A673 (cell line): ENCODE data around the gene PCOLCE2. TPM values are rescaled to one million over a fixed set of nuclear protein-coding genes. Genes with fewer than 3 reads are reported as not detected.

ENCODE experiments used
- BruUV-seq: library from RNA; stranded (reverse); fragments of 400-500 nt; replicated peaks from 2 replicates; lab custom pipeline; 2021; lab: Mats Ljungman, UMichigan
- CTCF ChIA-PET: fragments of 300-600 bp; sonication (Branson Sonifier 250); formaldehyde crosslinking; loops from one replicate; lab custom pipeline; 2022; ENCODE audit warnings: antibody characterized with exemption; lab: Charles Lee
- POLR2A ChIA-PET: fragments of 300-600 bp; sonication (Branson Sonifier 250); formaldehyde crosslinking; loops from one replicate; lab custom pipeline; 2022; ENCODE audit warnings: antibody characterized with exemption; ENCODE audit not compliant: low non-redundant PET; lab: Charles Lee
- DNase-seq: peaks from one replicate; pipeline ENCODE4 v3.0.0-alpha.2; 2015; ENCODE audit warnings: low spot score
- H3K27ac ChIP-seq: fragments of 200-600 bp; sonication (generic); 2 replicates; pipeline ENCODE4 v1.5.1; 2016; ENCODE audit warnings: mixed run types, low read depth, mild to moderate bottlenecking, mixed read lengths, antibody characterized with exemption, low read length; ENCODE audit not compliant: poor library complexity, severe bottlenecking
- H3K27me3 ChIP-seq: fragments of 200-600 bp; sonication (generic); replicated peaks from 2 replicates; pipeline ENCODE4 v1.6.1; 2017; ENCODE audit warnings: mixed run types, low read depth, mild to moderate bottlenecking, mixed read lengths, antibody characterized with exemption, low read length; ENCODE audit not compliant: insufficient read depth, poor library complexity
- H3K36me3 ChIP-seq: fragments of 200-600 bp; sonication (generic); 2 replicates; pipeline ENCODE4 v1.6.1; 2016; ENCODE audit warnings: mixed run types, mild to moderate bottlenecking, mixed read lengths, antibody characterized with exemption, low read length; ENCODE audit not compliant: insufficient read depth, poor library complexity, severe bottlenecking
- H3K4me1 ChIP-seq: fragments of 200-600 bp; sonication (generic); 2 replicates; pipeline ENCODE4 v1.6.1; 2017; ENCODE audit warnings: mixed run types, mild to moderate bottlenecking, mixed read lengths, antibody characterized with exemption, low read length; ENCODE audit not compliant: insufficient read depth, poor library complexity, severe bottlenecking
- H3K4me3 ChIP-seq: fragments of 200-600 bp; sonication (generic); 2 replicates; pipeline ENCODE4 v1.5.1; 2016; ENCODE audit warnings: low read depth, mixed run types, mild to moderate bottlenecking, mixed read lengths, low read length; ENCODE audit not compliant: poor library complexity, severe bottlenecking
- H3K9me3 ChIP-seq: fragments of 200-600 bp; sonication (generic); 2 replicates; pipeline ENCODE4 v1.6.1; 2016; ENCODE audit warnings: mixed run types, low read depth, mild to moderate bottlenecking, mixed read lengths, antibody characterized with exemption, low read length; ENCODE audit not compliant: poor library complexity, severe bottlenecking
- CTCF ChIP-seq: fragments of 300-800, 200-600 bp; sonication (generic); conservative IDR thresholded peaks from 2 replicates; pipeline ENCODE4 v1.5.1; 2017; ENCODE audit warnings: low read depth, mild to moderate bottlenecking, antibody characterized with exemption, low read length, moderate library complexity, mixed read lengths
- EZH2 ChIP-seq: fragments of 200-600 bp; sonication (generic); IDR thresholded peaks from 2 replicates; pipeline ENCODE4 v1.6.1; 2017; ENCODE audit warnings: borderline replicate concordance, low read depth, mild to moderate bottlenecking, mixed read lengths, antibody characterized with exemption, low read length; ENCODE audit not compliant: poor library complexity, severe bottlenecking
- intact Hi-C: fragments of 100-400 bp; cut with micrococcal nuclease; formaldehyde crosslinking; loops from one replicate; pipeline ENCODE4 v1.10.0; 2022; ENCODE audit not compliant: unreplicated experiment
- total RNA-seq: library from RNA; stranded (reverse); gene quantifications from 2 replicates; pipeline ENCODE4 v1.2.3, GENCODE V29; 2021

Gene PCOLCE2
- total RNA-seq, 1 experiment from 2014 or later = 6.4 TPM

- ChIA-PET POLR2A (no interaction called here), CTCF (no interaction called here)
- no TSS peak for BruUV-seq
- H3K36me3 ChIP-seq = no peaks in the 10 kb centered on the region
- H3K4me1 ChIP-seq = no peaks in the 10 kb centered on the region
- DNase-seq = no peak
- no peak for TF ChIP-seq EZH2
- no peak for TF ChIP-seq CTCF
- no peaks in the 10 kb centered on the region for H3K27me3 ChIP-seq
- no peaks in the 10 kb centered on the region for H3K9me3 ChIP-seq
- intact Hi-C loops = no loop called here
- H3K27ac ChIP-seq = no peak overlapping the region
- H3K4me3 ChIP-seq = no peak overlapping the region
Measured at GRCh38 chr3:142929890-142930289, 41.0 kb upstream of the PCOLCE2 start.

GRCh38 chr3:142929109-142929508, 40.2 kb upstream of the PCOLCE2 start:
- intact Hi-C loops = no loop called here
- DNase-seq = peak; percentile 38
- Histone ChIP-seq H3K9me3 (no peaks in the 10 kb centered on the region), H3K4me3 (no peak overlapping the region), H3K27me3 (no peaks in the 10 kb centered on the region), H3K27ac (no peak overlapping the region), H3K36me3 (no peaks in the 10 kb centered on the region), H3K4me1 (no peaks in the 10 kb centered on the region)
- TF ChIP-seq EZH2 (no peak), CTCF (peak; percentile 50; the same call in 1 of the 2 replicates)
- BruUV-seq = no TSS peak
- ChIA-PET POLR2A (no interaction called here), CTCF (no interaction called here)

- Histone ChIP-seq H3K4me1 (no peaks in the 10 kb centered on the region), H3K4me3 (no peak overlapping the region), H3K36me3 (no peaks in the 10 kb centered on the region), H3K27ac (no peak overlapping the region), H3K27me3 (no peaks in the 10 kb centered on the region), H3K9me3 (no peaks in the 10 kb centered on the region)
- no TSS peak for BruUV-seq
- POLR2A ChIA-PET = no interaction called here
- intact Hi-C loops = no loop called here
- CTCF ChIA-PET = no interaction called here
- TF ChIP-seq CTCF (no peak), EZH2 (no peak)
- no peak for DNase-seq
Measured at GRCh38 chr3:142926368-142926944, 37.6 kb upstream of the PCOLCE2 start.
